WTC11 (cell line): ENCODE measurements around the gene TRAF2.

ENCODE experiments used
- TF ChIP-seq, protein P1 (sequence below): sonication (generic); formaldehyde crosslinking; IDR thresholded peaks from 2 replicates; pipeline ENCODE4 v1.8.1; 2023; ENCODE audit warnings: mild to moderate bottlenecking, missing genetic modification reagents, moderate library complexity
- TF ChIP-seq, protein P2 (sequence below): sonication (generic); formaldehyde crosslinking; IDR thresholded peaks from 2 replicates; pipeline ENCODE4 v1.8.0; 2023; ENCODE audit warnings: mild to moderate bottlenecking, missing genetic modification reagents

DNA sequence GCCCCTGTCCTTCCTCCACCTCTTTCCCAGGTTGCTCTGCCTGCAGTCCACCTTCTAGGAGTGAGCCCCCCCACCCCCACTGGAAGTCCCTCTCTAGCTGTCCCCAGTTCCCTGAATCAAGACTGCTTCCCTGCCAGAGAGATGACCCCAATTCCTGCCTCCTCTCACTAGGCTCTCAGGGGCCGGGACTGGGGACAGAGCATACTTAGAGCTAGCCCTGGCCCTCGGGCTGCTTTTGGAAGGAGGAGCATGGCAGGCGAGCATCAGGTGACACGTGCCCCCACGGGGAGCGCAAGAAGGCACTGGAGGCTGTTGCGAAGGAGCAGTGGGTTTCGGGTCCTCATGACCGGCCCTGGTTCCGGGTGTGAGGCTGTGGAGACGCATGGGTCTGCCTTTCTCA is 9.7 kb downstream of the TRAF2 start:
- TF ChIP-seq, protein P1, sequence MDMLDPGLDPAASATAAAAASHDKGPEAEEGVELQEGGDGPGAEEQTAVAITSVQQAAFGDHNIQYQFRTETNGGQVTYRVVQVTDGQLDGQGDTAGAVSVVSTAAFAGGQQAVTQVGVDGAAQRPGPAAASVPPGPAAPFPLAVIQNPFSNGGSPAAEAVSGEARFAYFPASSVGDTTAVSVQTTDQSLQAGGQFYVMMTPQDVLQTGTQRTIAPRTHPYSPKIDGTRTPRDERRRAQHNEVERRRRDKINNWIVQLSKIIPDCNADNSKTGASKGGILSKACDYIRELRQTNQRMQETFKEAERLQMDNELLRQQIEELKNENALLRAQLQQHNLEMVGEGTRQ, result no peak
- TF ChIP-seq, protein P2, sequence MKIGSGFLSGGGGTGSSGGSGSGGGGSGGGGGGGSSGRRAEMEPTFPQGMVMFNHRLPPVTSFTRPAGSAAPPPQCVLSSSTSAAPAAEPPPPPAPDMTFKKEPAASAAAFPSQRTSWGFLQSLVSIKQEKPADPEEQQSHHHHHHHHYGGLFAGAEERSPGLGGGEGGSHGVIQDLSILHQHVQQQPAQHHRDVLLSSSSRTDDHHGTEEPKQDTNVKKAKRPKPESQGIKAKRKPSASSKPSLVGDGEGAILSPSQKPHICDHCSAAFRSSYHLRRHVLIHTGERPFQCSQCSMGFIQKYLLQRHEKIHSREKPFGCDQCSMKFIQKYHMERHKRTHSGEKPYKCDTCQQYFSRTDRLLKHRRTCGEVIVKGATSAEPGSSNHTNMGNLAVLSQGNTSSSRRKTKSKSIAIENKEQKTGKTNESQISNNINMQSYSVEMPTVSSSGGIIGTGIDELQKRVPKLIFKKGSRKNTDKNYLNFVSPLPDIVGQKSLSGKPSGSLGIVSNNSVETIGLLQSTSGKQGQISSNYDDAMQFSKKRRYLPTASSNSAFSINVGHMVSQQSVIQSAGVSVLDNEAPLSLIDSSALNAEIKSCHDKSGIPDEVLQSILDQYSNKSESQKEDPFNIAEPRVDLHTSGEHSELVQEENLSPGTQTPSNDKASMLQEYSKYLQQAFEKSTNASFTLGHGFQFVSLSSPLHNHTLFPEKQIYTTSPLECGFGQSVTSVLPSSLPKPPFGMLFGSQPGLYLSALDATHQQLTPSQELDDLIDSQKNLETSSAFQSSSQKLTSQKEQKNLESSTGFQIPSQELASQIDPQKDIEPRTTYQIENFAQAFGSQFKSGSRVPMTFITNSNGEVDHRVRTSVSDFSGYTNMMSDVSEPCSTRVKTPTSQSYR (CRISPR knock-in tag), result no peak
